GM18505 (cell line): ENCODE results near the gene SHISA2.

Source experiments
- ATAC-seq: cut with Tn5 transposase; IDR thresholded peaks from one replicate; pipeline ENCODE4 v1.9.1; 2021; ENCODE audit not compliant: unreplicated experiment
- POLR2A ChIP-seq: IDR thresholded peaks from 4 replicates; pipeline ENCODE4 v1.6.1; 2011; ENCODE audit warnings: borderline replicate concordance; ENCODE audit not compliant: insufficient read depth, insufficient read length; ENCODE audit errors: extremely low read depth

SHISA2 gene

GRCh38 chr13:26058704-26059103, 6.9 kb upstream of the SHISA2 start:
- no peak for ATAC-seq
- TF ChIP-seq POLR2A, result no peak

DNA sequence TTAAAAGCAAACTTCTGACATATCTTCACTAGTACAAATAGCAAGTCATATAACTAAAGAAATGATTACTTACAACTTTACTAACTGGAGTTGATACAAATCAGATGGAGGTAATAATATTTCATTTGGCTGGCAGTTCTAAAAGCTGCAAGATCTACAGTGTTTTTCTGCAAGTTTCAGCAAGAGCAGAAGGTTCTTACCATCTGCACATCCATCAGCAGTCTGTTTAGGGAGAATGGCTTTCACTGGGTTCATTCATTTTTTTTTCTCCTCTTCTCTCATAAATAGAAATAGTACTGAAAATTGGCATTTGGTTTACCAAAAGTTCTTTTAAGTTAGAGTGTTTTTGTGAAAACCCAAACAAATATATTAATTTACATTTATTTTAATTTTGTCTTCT, 3.1 kb upstream of the SHISA2 start:
- TF ChIP-seq POLR2A, result no peak
- no peak for ATAC-seq

DNA sequence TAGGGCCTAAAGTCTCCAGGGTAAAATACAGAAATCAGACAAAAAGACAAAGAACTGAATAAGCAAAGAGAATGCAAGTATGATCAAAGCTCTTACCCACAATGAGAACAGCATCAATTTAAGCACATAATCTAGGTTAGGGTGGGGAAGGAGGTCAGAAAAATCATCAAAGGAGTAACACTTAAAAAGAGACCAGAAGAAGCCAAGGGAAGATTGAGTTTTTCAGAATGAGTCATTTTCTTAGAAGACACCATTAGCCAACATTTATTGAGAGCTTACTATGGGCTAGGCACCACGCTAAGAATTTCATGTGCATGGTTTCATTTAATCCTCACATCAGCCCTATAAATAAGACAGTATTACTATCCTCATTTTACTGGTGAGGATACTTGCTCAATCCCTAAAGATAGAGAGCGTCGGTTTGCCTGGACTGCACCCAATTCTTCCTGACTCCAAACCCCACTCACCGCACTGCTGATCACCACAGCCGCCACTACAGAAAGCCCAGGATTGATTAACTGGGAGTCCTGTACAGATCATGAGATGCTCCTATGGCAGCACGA, 1.7 kb upstream of the SHISA2 start:
- no peak for TF ChIP-seq POLR2A
- ATAC-seq, result no peak

DNA sequence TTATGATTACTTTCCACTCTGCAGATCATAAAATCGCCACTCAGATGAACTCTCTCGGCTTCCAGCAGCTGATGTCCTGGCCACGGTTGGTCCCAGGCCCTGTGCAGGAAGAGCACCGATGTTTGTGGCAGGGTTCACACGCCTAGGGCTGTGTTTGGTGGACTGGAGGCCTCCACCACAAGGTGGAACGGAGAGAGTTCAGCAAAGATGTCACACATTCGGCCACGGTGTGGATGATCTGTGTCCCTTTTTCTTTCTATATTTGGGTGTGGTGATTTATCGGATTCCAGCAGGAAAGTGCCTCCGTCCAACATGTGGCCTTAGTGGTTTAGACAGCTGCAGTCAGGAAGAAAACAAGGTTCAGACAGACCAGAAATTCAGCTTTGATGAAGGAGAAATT, 521 bp upstream of the SHISA2 start:
- no peak for ATAC-seq
- no peak for TF ChIP-seq POLR2A

- no peak for ATAC-seq
- TF ChIP-seq POLR2A, result no peak
These were observed 572 bp downstream of the SHISA2 start for GRCh38 chr13:26051231-26051656.

- no peak for ATAC-seq
- TF ChIP-seq POLR2A, result no peak
These were observed 1.1 kb downstream of the SHISA2 start for GRCh38 chr13:26050568-26051230.

- no peak for ATAC-seq
- TF ChIP-seq POLR2A, result no peak
These were observed 3.1 kb downstream of the SHISA2 start for GRCh38 chr13:26048741-26049140.

DNA sequence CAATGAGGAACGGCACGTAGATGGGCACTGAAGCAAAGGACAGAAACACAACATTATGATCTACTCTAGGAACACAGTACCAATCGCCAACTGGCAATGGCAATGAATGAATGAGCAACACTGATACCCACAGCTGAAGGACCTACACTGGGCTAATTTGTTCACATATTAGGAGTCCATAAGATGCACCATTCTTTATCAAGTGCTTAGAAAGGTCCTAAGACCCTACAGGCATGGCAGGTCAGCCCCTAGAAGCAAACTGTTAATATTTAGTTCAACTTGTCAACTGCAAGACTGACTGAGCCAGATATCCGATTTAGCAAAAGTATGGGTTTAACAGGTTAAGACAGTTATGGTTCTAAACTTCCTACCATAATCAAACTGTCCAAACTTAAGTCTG, 4.8 kb downstream of the SHISA2 start:
- ATAC-seq, result no peak
- TF ChIP-seq POLR2A, result no peak

DNA sequence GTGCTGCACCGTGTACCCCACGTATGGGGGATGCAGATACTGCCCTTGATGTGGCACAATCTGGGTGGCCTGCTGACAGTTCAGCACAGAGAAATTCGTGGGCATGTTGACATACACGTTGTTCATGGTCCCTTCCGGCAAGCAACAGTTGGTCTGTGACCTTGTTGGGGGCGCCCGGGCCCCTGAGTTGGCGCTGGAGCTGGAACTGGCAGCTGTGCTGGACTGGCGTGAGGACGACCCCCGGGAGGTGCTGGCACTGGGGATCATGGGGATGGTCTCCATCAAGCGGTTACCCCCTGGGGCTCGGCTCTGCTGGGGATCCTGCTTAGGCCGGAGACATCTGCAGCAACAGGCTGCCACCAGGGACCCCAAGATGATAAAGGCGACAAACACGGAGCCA, 5.2 kb downstream of the SHISA2 start:
- ATAC-seq, result no peak
- no peak for TF ChIP-seq POLR2A

- TF ChIP-seq POLR2A, result no peak
- ATAC-seq, result no peak
These were observed 6.7 kb downstream of the SHISA2 start for GRCh38 chr13:26045142-26045541.

- no peak for TF ChIP-seq POLR2A
- ATAC-seq, result no peak
These were observed 9.0 kb downstream of the SHISA2 start for GRCh38 chr13:26042785-26043184.

- TF ChIP-seq POLR2A, result no peak
- no peak for ATAC-seq
These were observed 10.4 kb downstream of the SHISA2 start for GRCh38 chr13:26041444-26041843.

DNA sequence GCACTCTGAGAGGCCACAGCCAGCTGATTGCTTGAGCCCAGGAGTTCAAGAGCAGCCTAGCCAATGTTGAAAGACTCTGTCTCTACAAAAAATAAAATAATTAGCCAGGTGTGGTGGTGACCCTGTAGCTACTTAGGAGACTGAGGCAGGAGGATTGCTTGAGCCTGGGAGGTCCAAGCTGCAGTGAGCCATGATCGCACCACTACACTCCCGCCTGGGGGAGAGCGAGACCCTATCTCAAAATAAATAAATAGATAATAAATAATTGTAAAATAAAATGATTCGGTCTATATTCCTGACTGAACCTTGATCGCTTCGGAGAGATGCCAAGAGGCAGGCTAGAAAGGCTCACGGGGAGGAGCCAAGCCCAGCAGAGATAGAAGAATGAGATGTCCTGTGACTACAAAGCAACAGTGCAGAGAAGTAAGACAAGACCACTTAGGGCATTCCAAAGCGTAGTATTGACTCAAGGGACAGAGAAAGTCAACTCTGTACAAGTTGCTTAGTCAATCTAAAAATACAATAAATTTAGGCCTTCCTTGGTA, 12.8 kb downstream of the SHISA2 start:
- TF ChIP-seq POLR2A, result no peak
- ATAC-seq, result no peak

- no peak for ATAC-seq
- TF ChIP-seq POLR2A, result no peak
These were observed 14.5 kb downstream of the SHISA2 start for GRCh38 chr13:26037302-26037701.
